Measurements from ENCODE around the gene ISY1.
A peak's percentile ranks its signal among the peaks of the same experiment; 100 is the strongest.
"Not testable (repeated sequence)": the region's sequence is repeated elsewhere in the genome, so short reads cannot be mapped to it uniquely, and the experiment has no call there.

The ISY1 gene

DNA sequence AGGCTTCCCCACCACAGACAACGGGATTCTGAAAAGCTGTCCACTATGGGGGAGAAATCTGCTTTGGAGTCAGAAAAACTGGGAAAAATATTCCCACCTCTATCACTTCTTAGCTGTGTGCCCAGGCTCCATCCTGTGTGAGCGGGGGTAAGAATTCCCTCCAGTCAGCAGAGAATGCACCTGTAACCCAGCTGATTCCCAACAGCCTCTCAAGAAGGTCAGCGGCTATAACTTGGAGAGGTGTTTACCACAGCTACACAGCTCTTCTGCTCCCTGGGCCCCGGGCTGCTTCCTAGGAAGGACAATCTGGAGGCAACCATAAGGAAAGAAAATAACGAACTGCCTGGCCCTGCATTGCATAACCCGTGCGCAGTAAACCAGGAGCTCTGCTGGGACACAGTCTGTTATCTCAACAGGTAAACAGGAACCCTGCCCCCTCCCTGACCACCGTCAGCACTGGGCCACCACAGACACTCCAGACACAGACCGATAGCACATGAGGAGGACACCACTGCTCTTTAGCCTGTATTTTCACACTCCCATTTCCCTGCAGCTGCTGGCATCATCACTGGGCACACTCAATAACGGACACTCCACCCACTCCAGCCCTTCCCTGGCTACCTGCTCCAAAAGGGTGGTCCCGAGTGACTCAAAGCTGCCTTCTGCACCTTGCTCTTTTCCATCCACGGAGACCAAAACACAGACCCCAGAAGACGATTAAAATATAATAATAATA, 41.3 kb downstream of the ISY1 start:
- DNase-seq, result no peak

DNA sequence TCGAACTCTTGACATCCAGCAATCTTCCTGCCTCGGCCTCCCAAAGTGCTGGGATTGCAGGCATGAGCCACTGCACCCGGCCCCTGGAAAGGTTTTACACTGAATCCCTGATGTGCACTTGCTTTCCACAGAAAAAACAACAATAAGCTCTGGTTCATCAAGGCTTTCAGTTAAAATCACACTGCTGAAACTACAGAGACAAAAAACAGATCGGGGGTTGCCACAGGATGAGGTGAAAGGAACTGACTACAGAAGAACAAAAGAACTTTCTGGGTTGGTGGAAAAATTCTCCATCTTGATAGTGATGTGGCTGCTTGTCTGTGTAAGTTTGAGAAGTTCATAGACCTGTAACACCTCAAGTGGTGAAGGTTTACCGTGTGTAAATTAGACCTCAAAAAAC, 42.1 kb downstream of the ISY1 start:
- no peak for DNase-seq

DNA sequence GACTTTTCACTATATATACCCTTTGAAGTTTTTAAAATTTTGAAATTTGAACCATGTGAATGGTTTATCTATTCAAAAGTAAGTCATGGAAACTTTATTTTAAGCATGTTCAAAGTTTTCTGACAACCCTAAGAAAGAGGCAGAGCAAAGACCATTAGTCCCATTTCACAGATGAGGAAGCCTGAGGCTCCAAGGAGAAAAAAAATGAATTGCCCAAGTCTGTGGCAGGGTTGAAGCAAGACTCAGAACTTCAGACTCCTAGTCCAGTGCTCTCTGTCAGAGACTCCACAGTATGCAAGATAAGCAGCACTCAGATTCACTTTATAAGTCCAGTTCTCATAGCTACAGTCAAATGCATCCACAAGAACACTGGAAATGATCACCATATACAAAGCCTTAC, 43.7 kb downstream of the ISY1 start:
- DNase-seq, result no peak

DNA sequence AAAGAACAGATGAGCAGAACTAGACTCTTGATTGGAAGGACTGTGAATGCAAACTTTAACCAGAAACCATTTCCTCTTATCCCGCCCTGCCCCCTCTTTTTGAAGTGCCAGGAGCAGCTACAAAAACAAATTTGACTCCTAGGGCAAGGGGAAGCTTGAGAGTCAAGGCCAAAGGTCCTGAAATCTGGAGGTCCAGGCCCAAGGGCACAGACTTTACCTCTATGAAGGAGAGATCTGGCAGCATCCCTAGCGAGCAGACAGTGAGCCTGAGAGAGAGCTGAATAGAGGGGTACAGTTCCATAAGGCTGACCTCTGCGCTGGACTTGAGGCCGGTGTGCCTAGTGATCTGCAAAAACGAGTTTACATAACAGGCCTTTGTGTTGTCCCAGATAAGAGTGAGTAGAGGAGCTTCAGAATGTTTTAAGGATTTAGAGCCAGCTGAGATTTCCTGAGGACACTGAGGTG, 44.3 kb downstream of the ISY1 start:
- no peak for DNase-seq

DNA sequence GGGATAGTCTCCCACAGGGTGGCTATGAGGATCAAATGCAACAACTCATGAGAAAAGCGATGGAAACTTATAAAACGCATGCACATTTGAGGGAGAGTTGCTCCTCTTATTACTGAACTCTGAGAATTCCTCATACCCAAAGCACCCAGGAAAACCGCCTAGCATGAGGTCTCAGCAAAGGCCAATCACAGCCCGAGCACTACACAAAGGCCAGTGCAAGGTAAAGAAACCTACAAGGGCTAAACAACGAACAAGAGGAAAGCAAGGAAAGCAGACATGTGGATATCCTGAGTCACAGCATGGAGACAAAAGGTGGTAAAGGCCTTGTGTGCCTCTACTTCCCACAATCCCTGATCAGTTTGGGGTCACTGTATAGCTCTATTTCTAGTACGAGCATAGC, 46.4 kb downstream of the ISY1 start:
- DNase-seq, result no peak

DNA sequence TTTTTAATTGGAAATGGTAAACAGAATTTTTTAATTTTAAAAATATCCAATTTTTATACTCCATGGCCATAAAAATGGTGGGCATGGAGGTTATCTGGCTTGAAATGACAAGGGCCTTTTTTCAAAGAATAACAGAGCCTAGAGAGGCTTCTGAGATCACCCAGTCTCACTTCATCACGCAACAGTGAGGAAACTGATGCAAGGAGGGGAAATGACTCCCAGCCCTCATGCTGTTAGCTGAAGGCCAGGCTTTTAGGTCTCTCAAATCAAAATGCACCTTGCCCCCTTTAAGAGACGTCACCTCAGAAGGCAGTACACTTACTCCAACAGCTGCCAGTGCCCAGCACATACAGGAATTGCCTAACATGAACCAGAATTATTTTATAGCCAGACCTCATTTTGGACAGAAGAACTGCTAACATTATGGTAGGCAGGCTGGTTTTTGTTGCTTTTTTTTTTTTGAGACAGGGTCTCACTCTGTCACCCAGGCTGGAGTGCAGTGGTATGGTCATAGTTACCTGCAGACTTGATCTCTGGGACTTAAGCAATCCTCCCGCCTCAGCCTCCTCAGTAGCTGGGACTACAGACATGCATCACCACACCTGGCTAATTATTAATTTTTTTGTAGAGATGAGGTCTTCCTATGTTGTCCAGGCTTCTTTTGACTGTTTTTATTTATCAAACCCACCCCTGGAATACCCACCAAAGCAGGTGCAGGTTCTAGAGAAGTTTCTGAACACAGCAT, 48.4 kb downstream of the ISY1 start:
- no peak for DNase-seq

DNA sequence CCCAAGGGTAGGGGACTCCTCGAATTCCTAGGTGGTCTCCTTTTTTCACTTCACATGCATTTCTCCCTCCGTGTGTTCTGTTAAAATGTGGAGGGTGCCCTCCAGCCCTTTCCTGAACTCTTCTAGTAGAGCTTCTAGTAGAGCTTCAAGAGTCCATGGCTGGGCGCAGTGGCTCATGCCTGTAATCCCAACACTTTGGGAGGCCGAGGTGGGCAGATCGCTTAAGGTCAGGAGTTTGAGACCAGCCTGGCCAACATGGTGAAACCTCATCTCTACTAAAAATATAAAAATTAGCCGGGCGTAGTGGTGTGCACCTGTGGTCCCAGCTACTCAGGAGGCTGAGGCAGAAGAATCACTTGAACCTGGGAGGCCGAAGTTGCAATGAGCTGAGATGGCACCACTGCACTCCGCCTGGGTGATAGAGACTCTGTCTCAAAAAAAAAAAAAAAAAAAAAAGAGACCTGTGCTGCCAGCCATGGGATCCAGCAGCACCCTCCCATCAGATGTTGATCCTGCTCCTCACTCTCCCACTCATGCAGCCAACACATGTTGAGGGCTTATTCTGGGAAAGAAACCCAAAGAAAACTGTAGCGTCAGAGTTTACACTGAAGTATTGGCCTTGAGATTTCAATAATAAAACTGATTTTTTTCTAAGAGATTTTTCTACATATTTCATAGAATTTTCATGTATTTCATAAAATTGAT, 49.6 kb downstream of the ISY1 start:
- DNase-seq, result not testable (repeated sequence)

DNA sequence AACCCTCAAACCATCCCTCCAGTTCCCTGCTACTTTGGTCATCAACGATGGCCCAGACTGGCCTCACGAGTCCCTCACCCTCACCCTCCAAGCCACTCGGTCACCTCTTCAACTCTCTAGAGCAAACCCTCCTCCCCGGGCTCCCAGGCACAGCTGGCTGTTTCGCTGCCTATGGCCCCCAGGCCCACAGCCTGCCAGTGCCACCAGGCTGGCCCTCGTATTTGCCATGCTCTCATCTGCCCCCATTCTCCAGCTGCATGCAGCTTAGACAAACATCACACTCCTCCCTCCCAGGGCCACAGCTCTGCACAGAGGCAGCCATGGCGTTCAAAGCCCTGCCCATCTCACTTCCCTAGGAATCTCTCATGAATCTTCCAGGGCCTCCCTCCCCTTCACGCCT, 53.1 kb downstream of the ISY1 start:
- no peak for DNase-seq

DNA sequence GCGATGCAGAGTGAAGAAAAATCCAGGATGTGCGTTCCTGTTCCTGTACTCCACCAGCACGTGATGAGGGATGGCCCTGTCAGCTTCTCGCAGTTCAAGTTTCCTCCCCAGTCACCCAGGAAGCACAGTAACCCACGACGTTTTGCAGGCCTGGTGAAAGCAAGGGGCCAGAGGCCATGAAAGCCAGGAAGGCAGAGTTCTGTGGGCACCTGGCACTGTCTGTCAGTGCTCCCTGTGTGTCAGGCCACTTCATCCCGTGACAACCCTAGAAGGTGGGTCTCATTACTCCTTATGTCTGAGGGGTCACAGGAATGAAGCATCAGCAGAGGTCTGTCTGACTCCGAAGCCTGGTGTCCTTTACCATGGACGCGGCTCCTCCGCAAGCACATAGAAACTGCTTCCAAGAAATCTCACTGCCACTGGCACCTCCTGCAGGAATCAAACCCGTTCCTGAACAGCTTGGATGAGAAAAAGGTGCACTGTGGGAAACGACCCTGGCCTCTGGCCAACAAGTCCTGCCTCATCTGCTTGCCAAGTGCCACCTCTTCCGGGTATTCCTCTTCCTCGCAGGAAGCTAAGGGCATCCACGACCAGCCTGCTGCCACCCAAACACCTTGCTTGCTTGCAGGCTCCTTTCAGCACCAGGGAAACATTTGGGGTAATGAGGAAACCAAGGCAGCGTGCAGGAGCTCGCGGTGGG, 53.8 kb downstream of the ISY1 start:
- DNase-seq, result no peak

DNA sequence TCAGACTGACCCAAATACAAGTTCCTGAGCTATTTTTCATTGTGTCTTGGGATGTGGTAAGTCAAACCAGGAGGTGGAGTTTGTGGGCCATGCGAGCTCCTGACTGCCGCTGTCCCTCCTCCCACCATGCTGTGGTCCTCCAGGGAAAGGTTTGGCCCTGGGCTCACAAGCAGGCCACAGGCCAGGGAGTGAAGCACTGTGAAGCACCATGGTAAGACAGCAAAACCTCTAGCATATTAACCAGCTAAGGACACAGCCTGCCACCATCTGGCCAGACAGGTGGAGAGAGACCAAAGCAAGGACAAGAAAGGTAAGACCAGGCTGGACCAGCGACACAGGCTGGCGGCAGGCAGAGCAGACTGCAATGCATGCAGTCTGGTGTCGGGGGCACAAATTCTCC, 54.5 kb downstream of the ISY1 start:
- DNase-seq, result no peak

DNA sequence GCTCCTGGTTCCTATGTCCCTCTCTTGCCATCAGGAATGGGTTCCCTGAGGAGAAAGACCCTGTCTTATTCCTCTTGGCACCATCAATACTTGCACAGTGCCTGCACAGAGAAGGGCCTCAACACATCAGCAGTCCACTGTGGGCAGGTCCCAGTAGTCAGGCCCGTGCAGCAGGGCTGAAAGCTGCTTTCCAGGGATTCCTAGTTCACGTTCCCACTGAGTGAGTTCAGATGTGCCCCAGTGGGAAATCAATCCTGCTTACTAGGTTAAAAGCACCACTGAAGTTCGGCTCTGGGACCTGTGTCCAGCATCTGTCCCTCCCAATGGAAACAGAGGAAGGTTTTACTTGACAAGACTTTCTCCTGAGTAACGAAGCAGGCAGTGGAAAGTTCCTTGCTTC, 55.0 kb downstream of the ISY1 start:
- no peak for DNase-seq

DNA sequence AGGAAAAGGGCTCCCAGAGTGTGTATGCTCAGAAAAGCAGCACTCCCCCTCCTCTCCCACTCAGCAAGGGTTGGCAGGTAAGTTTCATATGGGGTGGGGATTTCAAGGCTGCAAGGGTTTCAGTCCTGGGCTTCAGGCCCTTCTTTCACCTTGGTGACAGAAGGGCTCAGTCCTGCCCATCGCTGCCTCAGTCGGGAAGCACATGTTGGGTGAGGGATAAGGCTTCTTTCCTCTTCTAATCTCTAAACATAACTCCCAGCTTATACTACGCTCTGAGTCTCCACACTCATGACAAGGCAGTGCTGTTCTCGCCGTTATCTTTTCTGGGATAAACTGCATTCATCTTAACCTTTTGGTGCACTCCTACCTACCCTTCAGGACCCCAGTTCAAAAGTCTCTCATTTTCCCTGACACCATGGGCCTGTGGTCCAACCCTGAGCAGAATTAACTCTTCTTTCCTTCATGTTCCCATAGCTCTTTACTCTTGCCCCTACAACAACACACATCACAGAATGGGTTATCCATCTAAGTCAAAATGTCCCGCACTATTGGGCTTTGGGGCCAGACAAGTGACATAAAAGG, 56.3 kb downstream of the ISY1 start:
- DNase-seq, result no peak

DNA sequence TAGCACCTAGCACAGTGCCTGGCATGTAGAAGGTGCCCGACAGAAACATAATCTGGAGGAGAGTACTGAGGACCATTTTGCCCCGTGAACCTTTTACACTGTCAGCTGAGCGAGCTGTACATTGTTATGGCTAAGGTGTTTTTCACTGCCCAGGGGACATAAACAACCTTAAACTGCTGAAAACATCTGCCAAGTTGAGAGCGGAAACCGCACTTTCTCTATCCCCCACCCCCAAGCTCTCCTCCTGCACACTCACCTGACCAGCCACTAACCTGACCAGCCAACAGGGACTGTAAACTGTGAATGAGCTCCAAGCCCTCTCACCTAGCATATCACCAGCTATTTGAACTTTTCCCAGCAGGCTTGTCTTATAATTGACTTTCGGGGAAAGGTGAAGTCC, 56.8 kb downstream of the ISY1 start:
- DNase-seq, result no peak

DNA sequence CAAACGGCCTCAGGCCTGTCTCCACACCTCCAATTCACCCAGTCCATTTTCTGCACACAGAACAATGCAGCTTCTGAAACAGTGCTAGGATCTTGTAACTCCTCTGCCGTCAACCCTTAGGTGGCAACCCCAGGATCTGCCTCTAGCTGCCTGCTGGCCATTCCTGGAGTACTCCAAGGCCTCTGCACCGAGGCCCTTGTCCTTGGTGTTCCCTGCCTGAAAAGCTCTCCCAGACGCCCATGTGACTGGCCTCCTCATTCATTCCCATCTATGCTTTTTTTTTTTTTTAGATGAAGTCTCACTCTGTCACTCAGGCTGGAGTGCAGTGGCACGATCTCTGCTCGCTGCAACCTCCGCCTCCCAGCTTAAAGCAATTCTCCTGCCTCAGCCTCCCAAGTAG, 57.6 kb downstream of the ISY1 start:
- no peak for DNase-seq

DNA sequence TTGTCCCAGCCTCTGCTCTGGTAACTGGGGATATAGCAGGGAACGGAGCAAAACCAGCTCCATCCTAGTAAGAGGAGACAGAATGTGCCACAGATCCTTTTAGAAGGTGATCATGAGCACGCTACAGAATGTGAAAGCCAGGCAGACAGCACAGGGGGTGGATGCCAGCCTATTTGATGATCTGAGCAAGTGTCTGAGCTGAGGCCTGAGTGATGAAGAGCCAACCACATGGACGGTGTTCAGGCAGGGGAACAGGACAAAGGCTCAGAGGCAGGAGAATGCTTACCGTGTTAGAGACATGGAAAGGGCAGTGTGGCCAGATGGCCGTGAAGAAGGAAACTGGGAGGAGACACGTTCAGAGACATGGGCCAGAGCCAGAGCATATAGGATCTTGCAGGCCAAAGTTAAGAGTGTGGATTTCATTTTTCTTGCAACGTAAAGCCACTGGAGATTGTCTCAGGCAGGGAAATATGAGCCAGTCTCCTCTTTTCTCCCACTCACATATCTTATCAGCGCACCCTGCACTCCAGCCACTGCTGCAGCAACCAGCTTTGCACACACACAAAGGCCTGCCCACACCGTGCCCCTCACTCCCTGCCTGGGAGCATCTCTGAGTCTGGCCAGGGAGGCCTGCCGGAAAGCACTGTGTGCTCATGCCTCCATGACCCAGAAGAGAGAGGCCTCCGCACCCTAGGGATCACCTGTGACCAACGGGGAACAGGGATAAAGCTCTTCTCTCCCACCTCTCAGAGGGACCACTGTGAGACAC, 59.3 kb downstream of the ISY1 start:
- DNase-seq, result no peak

DNA sequence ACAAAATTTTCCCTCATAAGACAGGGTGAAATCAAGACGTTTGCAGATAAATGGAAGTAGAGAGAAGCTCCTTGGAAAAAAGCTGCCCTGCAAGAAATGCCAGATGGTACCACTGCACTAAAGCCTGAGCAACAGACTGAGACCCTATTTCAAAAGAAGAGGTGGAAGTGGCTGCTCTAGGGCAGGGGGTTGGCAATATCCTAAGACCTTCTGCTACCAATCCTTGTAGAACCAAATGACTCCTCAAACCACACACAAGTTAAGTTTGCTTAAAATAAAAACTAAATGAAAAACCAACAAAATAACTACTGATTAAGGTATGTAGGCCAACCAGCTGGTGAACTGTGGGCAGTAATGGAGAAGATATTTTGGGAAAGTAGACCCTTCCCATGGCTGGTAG, 60.6 kb downstream of the ISY1 start:
- no peak for DNase-seq

DNA sequence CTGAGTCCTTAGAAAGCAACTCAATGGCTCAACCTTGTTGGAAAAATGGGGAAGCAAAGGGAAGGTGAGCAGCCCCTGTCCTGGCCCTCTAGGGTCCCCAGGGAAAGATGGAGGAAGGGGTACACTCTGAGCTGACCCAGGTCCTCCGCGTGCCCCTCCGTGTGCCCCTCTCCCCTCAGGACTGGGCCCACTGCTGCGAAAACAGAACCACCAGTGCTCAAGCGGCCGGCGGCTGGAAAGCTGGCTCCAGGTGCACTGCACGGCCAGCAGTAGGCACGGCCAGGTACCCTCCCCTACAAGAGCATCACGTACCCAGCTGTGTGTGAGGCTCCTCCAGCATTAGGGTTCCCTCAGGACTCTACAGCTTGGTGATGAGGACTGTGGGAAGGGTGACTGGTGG, 65.6 kb downstream of the ISY1 start:
- DNase-seq, result no peak

DNA sequence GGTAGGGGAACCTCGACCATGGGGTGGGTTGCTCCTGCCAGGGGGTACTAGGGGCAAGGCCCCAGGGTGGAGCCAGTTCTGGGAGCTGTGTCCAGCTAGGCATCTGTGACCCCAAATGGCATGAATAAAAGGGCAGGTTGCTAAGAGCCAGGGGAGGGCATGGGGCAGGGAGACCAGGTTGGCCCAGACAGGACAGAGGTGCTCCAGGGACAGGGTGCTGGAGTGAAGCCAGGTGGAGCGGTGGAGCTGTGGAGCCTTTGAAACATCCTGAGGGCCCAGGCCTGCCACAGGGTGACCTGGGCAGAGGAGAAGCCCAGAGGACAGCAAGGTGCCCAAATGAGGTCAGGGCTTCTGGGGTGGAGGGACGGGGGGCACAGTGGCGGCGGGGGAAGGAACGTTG, 72.6 kb downstream of the ISY1 start:
- DNase-seq, result not testable (repeated sequence)

DNA sequence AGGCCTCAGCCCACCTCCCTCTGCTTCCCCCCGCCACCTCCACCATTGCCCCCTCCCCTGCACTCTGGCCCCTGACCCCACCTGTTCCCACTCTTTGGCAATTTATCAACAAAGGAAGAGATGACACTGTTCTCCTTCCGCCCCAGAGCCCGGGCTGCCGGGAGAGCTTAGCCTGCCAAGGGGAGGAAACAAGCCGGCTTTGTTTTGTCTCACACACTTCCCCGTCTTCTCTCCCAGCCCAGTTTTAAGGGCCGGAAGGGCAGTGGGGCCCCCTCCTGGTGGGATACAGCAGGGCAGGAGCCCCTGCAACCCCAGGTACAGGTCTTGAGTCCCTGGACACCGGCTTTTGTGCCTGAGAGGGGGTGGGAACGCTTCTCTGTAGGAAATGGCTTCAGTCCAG, 73.0 kb downstream of the ISY1 start:
- peak; percentile 20 for DNase-seq

DNA sequence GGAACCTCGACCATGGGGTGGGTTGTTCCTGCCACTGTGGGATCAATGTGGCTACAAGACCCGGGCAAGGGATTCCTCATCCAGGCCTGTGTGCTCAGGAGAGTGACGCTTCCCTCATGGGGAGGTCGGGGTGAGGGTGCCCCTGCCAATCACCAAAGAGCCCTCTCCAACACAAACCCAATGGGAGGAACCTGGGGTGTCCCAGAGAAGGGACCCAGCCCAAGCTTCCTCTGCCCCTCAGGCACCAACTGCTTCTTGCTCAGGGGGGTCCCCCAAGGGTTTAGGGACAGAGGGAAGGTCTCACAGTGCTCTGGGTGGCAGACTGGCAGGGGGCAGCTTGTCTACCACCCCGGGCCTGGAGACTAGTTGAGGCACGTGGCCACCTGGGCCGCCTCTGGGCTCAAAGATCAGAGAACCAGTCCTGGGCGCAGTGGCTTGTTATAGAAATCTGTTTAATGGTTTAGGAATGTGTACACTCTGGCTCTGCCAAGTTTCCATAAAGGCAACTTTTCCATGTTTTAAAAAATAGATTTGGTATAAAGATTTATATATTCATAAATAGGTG, 73.6 kb downstream of the ISY1 start:
- no peak for DNase-seq

DNA sequence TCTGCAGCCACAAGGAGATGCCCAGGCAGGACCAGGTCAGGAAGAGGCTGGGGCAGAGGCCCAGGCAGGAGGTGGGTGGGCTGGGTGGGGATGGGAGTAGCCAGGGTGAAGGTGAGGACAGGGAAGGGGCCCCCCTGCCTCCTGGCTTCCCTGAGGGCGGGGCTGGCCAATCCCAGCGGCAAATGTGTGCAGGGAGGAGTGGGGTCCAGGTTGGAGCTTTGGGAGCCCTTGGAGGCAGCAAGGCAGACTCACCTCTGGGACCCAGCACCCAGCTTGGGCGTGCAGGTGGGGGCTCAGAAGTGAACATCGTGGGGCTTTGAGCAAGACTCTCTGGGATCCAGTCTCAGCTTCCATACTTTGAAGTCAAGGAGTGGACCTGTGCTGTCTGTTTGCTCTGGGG, 75.0 kb downstream of the ISY1 start:
- no peak for DNase-seq
